ENCODE measurements around the gene RIMBP2.

RIMBP2 gene

GRCh38 chr12:130639476-130640424, 76.3 kb downstream of the RIMBP2 start:
- H3K27ac ChIP-seq: no peak overlapping the region
- no peak for TF ChIP-seq ZFX (IDR thresholded peaks at IDR 0.05; ENCODE audit: borderline replicate concordance)

DNA sequence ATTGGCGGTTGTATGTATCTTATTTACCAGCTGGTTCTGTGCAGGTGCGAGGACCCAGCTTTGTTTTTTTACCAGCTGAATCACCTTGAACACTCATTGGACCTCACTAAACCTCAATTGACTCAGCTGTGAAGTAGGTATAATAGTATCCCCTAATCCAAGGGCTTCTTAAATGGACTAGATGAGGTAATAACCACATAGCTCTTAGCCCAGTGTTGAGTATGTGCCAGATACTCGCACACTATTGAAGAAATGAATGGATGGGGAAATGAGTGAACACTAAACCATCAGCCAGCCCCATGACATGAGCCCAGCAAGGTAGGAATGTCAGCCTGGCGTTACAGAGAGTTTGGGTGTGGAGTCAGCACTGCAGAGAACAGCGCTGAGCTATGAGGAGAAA, 79.7 kb downstream of the RIMBP2 start:
- no peak overlapping the region for H3K27ac ChIP-seq
- TF ChIP-seq CTCF (IDR thresholded peaks at IDR 0.05): no peak
- TF ChIP-seq ZFX (IDR thresholded peaks at IDR 0.05; ENCODE audit: borderline replicate concordance): no peak

DNA sequence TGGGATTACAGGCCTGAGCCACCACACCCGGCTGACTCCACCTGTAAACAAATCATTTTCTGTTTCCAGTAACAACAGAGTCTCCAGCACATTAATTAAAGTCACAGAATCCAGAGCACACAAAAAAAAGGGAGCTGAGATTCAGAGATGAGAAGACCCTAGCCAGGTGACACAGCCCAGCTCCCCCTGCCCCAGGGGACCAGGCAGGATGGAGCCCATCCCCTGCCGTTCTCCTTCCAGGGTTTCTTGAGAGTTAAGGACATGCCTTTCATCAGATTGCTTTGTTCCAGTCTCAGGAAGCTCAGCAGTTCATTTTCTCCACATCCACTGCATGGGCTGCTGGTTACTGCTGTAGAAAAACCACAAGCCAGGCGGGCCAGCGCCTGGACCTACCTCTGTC, 81.2 kb downstream of the RIMBP2 start:
- no peak overlapping the region for H3K27ac ChIP-seq
- TF ChIP-seq CTCF (IDR thresholded peaks at IDR 0.05): no peak
- TF ChIP-seq ZFX (IDR thresholded peaks at IDR 0.05; ENCODE audit: borderline replicate concordance): no peak

DNA sequence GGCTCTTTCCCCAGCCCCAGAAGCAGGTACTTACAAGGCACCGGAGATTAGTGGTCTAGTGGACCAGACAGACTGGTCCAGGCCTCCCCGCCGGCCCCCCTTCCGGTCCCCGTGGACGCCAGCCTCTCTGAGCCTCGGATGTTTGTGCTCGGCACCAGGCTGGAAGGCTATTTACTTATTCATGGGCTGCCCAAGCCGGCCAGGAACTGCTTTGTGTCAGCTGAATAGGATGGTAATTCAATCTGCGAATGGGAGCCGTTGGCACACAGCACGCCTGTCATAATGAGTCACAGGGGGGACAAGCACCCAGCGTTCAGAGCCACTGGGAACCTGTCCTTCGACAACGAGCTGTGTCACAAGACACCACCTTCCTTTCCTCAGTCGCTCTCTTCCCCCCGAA, 82.3 kb downstream of the RIMBP2 start:
- H3K27ac ChIP-seq: no peak overlapping the region
- TF ChIP-seq CTCF (IDR thresholded peaks at IDR 0.05) (no peak), ZFX (IDR thresholded peaks at IDR 0.05; ENCODE audit: borderline replicate concordance) (no peak)

DNA sequence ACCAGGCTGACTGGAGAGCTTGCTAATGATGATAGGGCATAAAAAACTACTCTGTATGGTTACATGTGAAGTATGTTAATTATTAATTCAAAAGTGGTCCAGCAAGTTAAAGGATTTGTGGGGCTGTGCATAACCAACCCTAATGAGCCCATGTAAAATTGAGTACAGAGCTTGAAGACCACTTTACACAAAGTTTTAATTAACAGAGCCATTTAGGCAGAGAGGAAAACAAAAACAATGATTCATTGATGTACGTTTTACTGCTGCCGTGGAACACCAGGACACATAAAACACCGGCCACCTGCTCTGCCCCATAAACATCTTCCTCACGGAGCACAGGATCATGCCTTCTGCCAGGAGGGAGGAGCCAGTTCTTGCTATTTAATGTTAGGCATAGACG, 83.5 kb downstream of the RIMBP2 start:
- no peak overlapping the region for H3K27ac ChIP-seq
- TF ChIP-seq ZFX (IDR thresholded peaks at IDR 0.05; ENCODE audit: borderline replicate concordance): no peak
- no peak for TF ChIP-seq CTCF (IDR thresholded peaks at IDR 0.05)

DNA sequence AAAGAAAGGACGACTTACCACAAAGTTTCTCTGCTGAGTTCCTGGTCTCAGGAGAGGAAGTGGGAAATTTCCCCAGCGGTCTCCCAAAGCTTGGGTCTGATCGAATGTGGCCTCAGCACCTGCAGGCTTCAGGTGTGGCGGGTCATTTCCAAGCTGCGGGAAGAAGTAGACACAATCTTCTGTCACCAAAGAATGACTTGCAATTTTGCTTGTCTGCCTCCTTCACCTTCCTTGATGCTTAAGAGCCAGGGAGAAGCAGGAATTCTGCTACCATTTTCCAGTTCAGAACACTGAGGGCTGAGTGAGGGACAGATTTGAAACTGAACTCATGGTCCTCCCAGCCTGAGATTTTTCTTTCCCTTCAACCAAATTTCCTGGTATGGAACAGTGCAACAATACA, 87.8 kb downstream of the RIMBP2 start:
- no peak overlapping the region for H3K27ac ChIP-seq
- no peak for TF ChIP-seq ZFX (IDR thresholded peaks at IDR 0.05; ENCODE audit: borderline replicate concordance)
- no peak for TF ChIP-seq CTCF (IDR thresholded peaks at IDR 0.05)

- TF ChIP-seq CTCF (IDR thresholded peaks at IDR 0.05) (no peak), ZFX (IDR thresholded peaks at IDR 0.05; ENCODE audit: borderline replicate concordance) (no peak)
- no peak overlapping the region for H3K27ac ChIP-seq
These were observed 88.9 kb downstream of the RIMBP2 start for GRCh38 chr12:130627175-130627574.
